Right lobe of liver (tissue), 4 donors: ENCODE data around the gene ZNF282.

ENCODE experiments used
- CTCF ChIP-seq, 4 donors: fragments of 200-600 bp in 3 of 4; fragments of 450-650 bp in 1 of 4; IDR thresholded peaks; one replicate each; pipeline versions ENCODE4 v1.5.1 to v1.8.0; 2016 to 2022; ENCODE audit warnings: antibody characterized with exemption in 4 of 4, mild to moderate bottlenecking in 2 of 4
- POLR2A ChIP-seq: fragments of 450-650 bp; IDR thresholded peaks from one replicate; pipeline ENCODE4 v1.6.1; 2017; ENCODE audit warnings: antibody characterized with exemption, mild to moderate bottlenecking
- donor health status: DM: no; HTN: no; CAD: no.
- donor health status: DM: no; HTN: no; CAD: no.
- donor health status: DM: no; HTN: yes; CAD: no.

- no peak for TF ChIP-seq CTCF (IDR thresholded peaks at IDR 0.05)
- TF ChIP-seq POLR2A = no peak
These were observed 44.4 kb upstream of the ZNF282 start for GRCh38 chr7:149150981-149151380.
